OCI-LY7 (cell line): ENCODE data around the gene POLDIP3. TPM values are rescaled to one million over a fixed set of nuclear protein-coding genes. Genes with fewer than 3 reads are reported as not detected.
"Not testable (repeated sequence)": the region's sequence is repeated elsewhere in the genome, so short reads cannot be mapped to it uniquely, and the experiment has no call there.

Experiments used
- BruUV-seq: library from RNA; stranded (reverse); fragments of 400-500 nt; replicated peaks from 2 replicates; lab custom pipeline; 2021; lab: Mats Ljungman, UMichigan
- CTCF ChIA-PET: fragments of 300-600 bp; sonication (Branson Sonifier 250); formaldehyde crosslinking; loops from one replicate; lab custom pipeline; 2022; ENCODE audit warnings: antibody characterized with exemption; ENCODE audit not compliant: unreplicated experiment; lab: Charles Lee
- POLR2A ChIA-PET: fragments of 300-600 bp; sonication (Branson Sonifier 250); formaldehyde crosslinking; loops from one replicate; lab custom pipeline; 2022; ENCODE audit warnings: antibody characterized with exemption; lab: Charles Lee
- DNase-seq: peaks from one replicate; pipeline ENCODE4 v3.0.0-alpha.2; 2015; ENCODE audit warnings: low spot score
- H2AFZ ChIP-seq: fragments of 200-600 bp; sonication (generic), shearing (Covaris generic); 2 replicates; pipeline ENCODE4 v1.6.1; 2014; ENCODE audit warnings: mild to moderate bottlenecking, antibody characterized with exemption, low read length, moderate library complexity
- H3K27ac ChIP-seq: fragments of 200-600 bp; sonication (generic); 2 replicates; pipeline ENCODE4 v1.5.1; 2014; ENCODE audit warnings: mixed run types, low read depth, mild to moderate bottlenecking, moderate library complexity, low read length, inconsistent platforms; ENCODE audit not compliant: poor library complexity, severe bottlenecking
- H3K36me3 ChIP-seq: fragments of 200-600 bp; sonication (generic); 2 replicates; pipeline ENCODE4 v1.6.1; 2014; ENCODE audit warnings: mild to moderate bottlenecking, antibody characterized with exemption, low read length, moderate library complexity, mixed read lengths; ENCODE audit not compliant: insufficient read depth
- H3K4me1 ChIP-seq: fragments of 200-600 bp; sonication (generic); 2 replicates; pipeline ENCODE4 v1.5.1; 2014; ENCODE audit warnings: mild to moderate bottlenecking, low read length; ENCODE audit not compliant: insufficient read depth, poor library complexity, severe bottlenecking
- H3K4me2 ChIP-seq: fragments of 200-600 bp; sonication (generic); 2 replicates; pipeline ENCODE4 v1.6.1; 2014; ENCODE audit warnings: mild to moderate bottlenecking, low read length
- H3K4me3 ChIP-seq: fragments of 200-600 bp; sonication (generic); 2 replicates; pipeline ENCODE4 v1.5.1; 2014; ENCODE audit warnings: mild to moderate bottlenecking, low read depth, low read length; ENCODE audit not compliant: poor library complexity, severe bottlenecking
- H3K79me2 ChIP-seq: fragments of 200-600 bp; sonication (generic); 2 replicates; pipeline ENCODE4 v1.6.1; 2016; ENCODE audit warnings: low read depth, mild to moderate bottlenecking, low read length, moderate library complexity, mixed read lengths; ENCODE audit not compliant: insufficient read depth
- H3K9me2 ChIP-seq: fragments of 200-600 bp; sonication (generic); 2 replicates; pipeline ENCODE4 v1.6.1; 2016; ENCODE audit warnings: mild to moderate bottlenecking, low read length, mixed read lengths; ENCODE audit not compliant: insufficient read depth
- H3K9me3 ChIP-seq: fragments of 200-600 bp; sonication (generic); 2 replicates; pipeline ENCODE4 v1.6.1; 2014; ENCODE audit warnings: mild to moderate bottlenecking, mixed run types, low read length, mixed read lengths
- H4K20me1 ChIP-seq: fragments of 200-600 bp; sonication (generic); 2 replicates; pipeline ENCODE4 v1.6.1; 2014; ENCODE audit warnings: mild to moderate bottlenecking, antibody characterized with exemption, low read length, moderate library complexity, mixed read lengths; ENCODE audit not compliant: insufficient read depth
- CTCF ChIP-seq: fragments of 200-600 bp; sonication (generic); conservative IDR thresholded peaks from 2 replicates; pipeline ENCODE4 v1.5.1; 2014; ENCODE audit warnings: mild to moderate bottlenecking, antibody characterized with exemption, low read length, moderate library complexity, mixed read lengths
- EZH2phosphoT487 ChIP-seq: fragments of 200-600 bp; sonication (generic); IDR thresholded peaks from 2 replicates; pipeline ENCODE4 v1.6.1; 2018; ENCODE audit warnings: low read depth, borderline replicate concordance, mild to moderate bottlenecking, mixed run types, antibody characterized with exemption, low read length, moderate library complexity, mixed read lengths
- intact Hi-C: fragments of 100-400 bp; cut with micrococcal nuclease; formaldehyde crosslinking; loops from one replicate; pipeline ENCODE4 v1.10.0; 2022; ENCODE audit not compliant: unreplicated experiment
- total RNA-seq, 2 experiments: library from RNA; depleted of rRNA in 1 of 2; stranded (reverse); fragments of >200 nt in 1 of 2; shearing (Covaris generic) in 1 of 2; gene quantifications; 2 replicates each; pipeline ENCODE4 v1.2.3, GENCODE V29; 2014 to 2022

POLDIP3 gene
- total RNA-seq, 2 experiments from 2014 or later, result 70.7 to 73.5 TPM

DNA sequence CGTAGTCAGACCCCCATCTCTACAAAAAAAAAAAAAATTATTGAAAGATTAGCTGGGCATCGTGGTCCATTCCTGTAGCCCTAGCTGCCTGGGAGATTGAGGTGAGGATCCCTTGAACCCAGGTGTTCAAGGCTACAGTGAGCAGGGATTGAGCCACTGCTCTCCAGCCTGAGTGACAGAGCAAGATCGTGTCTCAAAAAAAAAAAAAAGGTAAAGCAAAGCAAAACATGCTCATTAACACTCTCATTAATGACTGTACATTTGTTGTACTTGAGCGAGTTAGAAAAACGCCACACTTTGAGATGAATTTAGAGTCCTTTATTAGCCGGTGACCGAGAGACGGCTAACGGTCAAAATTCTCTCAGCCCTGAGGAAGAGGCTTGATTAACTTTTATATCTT is 67.1 kb downstream of the POLDIP3 start:
- ChIA-PET CTCF (no interaction called here), POLR2A (interaction anchor here (0.7 to 1.6 kb wide), 4 partner anchors 10 to 704 kb away, joined by 3 to 5 read pairs (median 3); no protein-coding TSS in a partner anchor)
- Histone ChIP-seq H3K36me3 (no peaks in the 10 kb centered on the region), H3K9me3 (no peaks in the 10 kb centered on the region), H2AFZ (no peak overlapping the region), H3K9me2 (no peaks in the 10 kb centered on the region), H3K4me3 (no peak overlapping the region), H4K20me1 (no peaks in the 10 kb centered on the region), H3K4me2 (no peak overlapping the region), H3K79me2 (no peaks in the 10 kb centered on the region), H3K27ac (no peak overlapping the region), H3K4me1 (peaks cover 72% of the 10 kb centered on the region)
- intact Hi-C loops, result no loop called here
- DNase-seq, result no peak
- TF ChIP-seq CTCF, result no peak
- TF ChIP-seq EZH2phosphoT487, result no peak
- no TSS peak for BruUV-seq

- H3K4me2 ChIP-seq, result no peak overlapping the region
- H4K20me1 ChIP-seq, result no peaks in the 10 kb centered on the region
- peak overlapping the region; percentile 59 for H3K27ac ChIP-seq
- H3K79me2 ChIP-seq, result no peaks in the 10 kb centered on the region
- BruUV-seq, result no TSS peak
- peaks cover 65% of the 10 kb centered on the region for H3K4me1 ChIP-seq
- no peak for DNase-seq
- H3K9me3 ChIP-seq, result no peaks in the 10 kb centered on the region
- H3K4me3 ChIP-seq, result no peak overlapping the region
- intact Hi-C loops, result no loop called here
- no peaks in the 10 kb centered on the region for H3K9me2 ChIP-seq
- CTCF ChIA-PET, result no interaction called here
- no peaks in the 10 kb centered on the region for H3K36me3 ChIP-seq
- no peak overlapping the region; the same call in 1 of the 2 replicates for H2AFZ ChIP-seq
- TF ChIP-seq EZH2phosphoT487 (no peak), CTCF (no peak)
- POLR2A ChIA-PET, result interaction anchor here (0.6 to 1.4 kb wide), 3 partner anchors 11 to 30 kb away, joined by 3 to 6 read pairs (median 4); no protein-coding TSS in a partner anchor
These were observed 70.0 kb downstream of the POLDIP3 start for GRCh38 chr22:42544686-42545085.

- H3K9me2 ChIP-seq, H4K20me1 ChIP-seq, H3K9me3 ChIP-seq, H3K79me2 ChIP-seq, H3K4me3 ChIP-seq, BruUV-seq, H3K36me3 ChIP-seq, DNase-seq, CTCF ChIA-PET: not testable (repeated sequence)
- intact Hi-C loops, result loop anchor here (5.0 kb wide), 1 partner anchor 178 kb away; no protein-coding TSS in a partner anchor
- Histone ChIP-seq H3K27ac (peak overlapping the region; percentile 93), H2AFZ (peak overlapping the region; percentile 43; the same call in 1 of the 2 replicates), H3K4me1 (peaks cover 77% of the 10 kb centered on the region), H3K4me2 (peak overlapping the region; percentile 57)
- POLR2A ChIA-PET, result interaction anchor here (0.6 kb wide), 1 partner anchor 592 kb away, joined by 3 read pairs; no protein-coding TSS in a partner anchor
These were observed 75.4 kb downstream of the POLDIP3 start for GRCh38 chr22:42539236-42539771.

DNA sequence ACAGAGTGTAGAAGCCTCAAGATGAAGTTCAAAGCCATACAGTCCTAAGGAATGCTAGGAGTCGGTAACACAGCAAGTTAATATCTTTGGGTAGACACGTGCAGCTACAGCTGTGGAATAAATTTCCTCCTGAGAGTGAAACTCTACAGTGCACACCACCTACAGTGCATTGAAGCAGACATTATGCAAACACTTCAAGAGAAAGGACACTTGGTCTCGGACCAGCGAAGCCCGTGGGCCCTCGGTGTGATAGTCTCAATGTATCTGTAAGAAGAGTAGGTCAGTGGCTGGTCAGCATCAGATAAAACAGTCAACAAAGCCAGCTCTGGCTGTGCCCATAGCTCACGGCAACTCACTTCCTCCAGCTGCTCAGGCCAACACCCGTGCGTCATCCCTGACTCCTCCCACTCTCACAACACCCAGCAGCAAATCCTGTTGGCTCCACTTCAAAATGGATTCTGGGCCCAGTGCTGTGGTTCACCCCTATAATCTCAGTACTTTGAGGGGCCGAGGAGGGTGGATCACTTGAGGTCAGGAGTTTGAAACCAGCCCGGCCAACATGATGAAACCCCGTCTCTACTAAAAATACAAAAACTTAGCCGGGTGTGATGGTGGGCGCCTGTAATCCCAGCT is 77.4 kb downstream of the POLDIP3 start:
- peak overlapping the region; percentile 49 for H3K4me3 ChIP-seq
- H4K20me1 ChIP-seq, BruUV-seq, H3K79me2 ChIP-seq, H2AFZ ChIP-seq, H3K9me2 ChIP-seq, H3K36me3 ChIP-seq, H3K9me3 ChIP-seq, CTCF ChIA-PET: not testable (repeated sequence)
- intact Hi-C loops, result loop anchor here (5.0 kb wide), 1 partner anchor 180 kb away; no protein-coding TSS in a partner anchor
- peak overlapping the region; percentile 93 for H3K27ac ChIP-seq
- POLR2A ChIA-PET, result interaction anchor here (1.1 to 1.3 kb wide), 3 partner anchors 9 to 13 kb away, joined by 4 to 5 read pairs (median 5); no protein-coding TSS in a partner anchor
- DNase-seq, result peak; percentile 69
- peaks cover 82% of the 10 kb centered on the region for H3K4me1 ChIP-seq
- peak overlapping the region; percentile 57 for H3K4me2 ChIP-seq
